Astrocyte (in vitro differentiated cells and primary cell): ENCODE results near the gene HOXA5. TPM values are rescaled to one million over a fixed set of nuclear protein-coding genes. Genes with fewer than 3 reads are reported as not detected.

Experiments
- DNase-seq: peaks from one replicate; pipeline ENCODE4 v3.0.0-alpha.2; 2010; ENCODE audit warnings: low read depth
- FAIRE-seq: peaks from 2 replicates; lab custom pipeline; 2011; peaks lifted over from hg19 to GRCh38; lab: Jason Lieb, UNC
- H2AFZ ChIP-seq: 2 replicates; pipeline ENCODE4 v1.6.0; 2012; ENCODE audit warnings: low read depth, low read length, inconsistent platforms
- H3K27ac ChIP-seq: 2 replicates; pipeline ENCODE4 v1.5.1; 2011; ENCODE audit warnings: low read depth, low read length, inconsistent platforms
- H3K27me3 ChIP-seq: 2 replicates; pipeline ENCODE4 v1.6.0; 2011; ENCODE audit warnings: low read length, inconsistent platforms; ENCODE audit not compliant: insufficient read depth
- H3K36me3 ChIP-seq: 2 replicates; pipeline ENCODE4 v1.5.1; 2011; ENCODE audit warnings: low read length, inconsistent platforms; ENCODE audit not compliant: insufficient read depth
- H3K4me1 ChIP-seq: 2 replicates; pipeline ENCODE4 v1.5.1; 2011; ENCODE audit warnings: low read length, inconsistent platforms; ENCODE audit not compliant: insufficient read depth
- H3K4me2 ChIP-seq: 2 replicates; pipeline ENCODE4 v1.6.0; 2012; ENCODE audit warnings: low read length, inconsistent platforms
- H3K4me3 ChIP-seq: 2 replicates; pipeline ENCODE4 v1.5.1; 2011; ENCODE audit warnings: low read depth, mild to moderate bottlenecking, low read length, inconsistent platforms; ENCODE audit not compliant: insufficient read depth
- H3K79me2 ChIP-seq: 2 replicates; pipeline ENCODE4 v1.6.0; 2012; ENCODE audit warnings: mild to moderate bottlenecking, low read length, inconsistent platforms; ENCODE audit not compliant: insufficient read depth
- H3K9ac ChIP-seq: 2 replicates; pipeline ENCODE4 v1.6.0; 2012; ENCODE audit warnings: mild to moderate bottlenecking, low read length, inconsistent platforms
- H3K9me3 ChIP-seq: 2 replicates; pipeline ENCODE4 v1.5.1; 2012; ENCODE audit warnings: low read depth, mild to moderate bottlenecking, low read length, inconsistent platforms; ENCODE audit not compliant: insufficient read depth
- H4K20me1 ChIP-seq: 2 replicates; pipeline ENCODE4 v1.6.0; 2012; ENCODE audit warnings: low read length, inconsistent platforms; ENCODE audit not compliant: insufficient read depth
- H3K27ac Mint-ChIP-seq: one replicate; pipeline ENCODE4 v1.8.0; 2021; ENCODE audit warnings: mild to moderate bottlenecking, mixed read lengths; ENCODE audit not compliant: unreplicated experiment
- H3K27me3 Mint-ChIP-seq: one replicate; pipeline ENCODE4 v1.8.0; 2021; ENCODE audit warnings: low read depth, mixed read lengths; ENCODE audit not compliant: unreplicated experiment
- H3K36me3 Mint-ChIP-seq: one replicate; pipeline ENCODE4 v1.8.0; 2021; ENCODE audit warnings: low read depth, mixed read lengths; ENCODE audit not compliant: unreplicated experiment
- H3K4me1 Mint-ChIP-seq: one replicate; pipeline ENCODE4 v1.8.0; 2021; ENCODE audit warnings: low read depth, mixed read lengths; ENCODE audit not compliant: unreplicated experiment
- H3K4me3 Mint-ChIP-seq: one replicate; pipeline ENCODE4 v1.8.0; 2021; ENCODE audit warnings: mild to moderate bottlenecking, moderate library complexity, mixed read lengths; ENCODE audit not compliant: unreplicated experiment
- H3K9me3 Mint-ChIP-seq: one replicate; pipeline ENCODE4 v1.8.0; 2021; ENCODE audit warnings: mild to moderate bottlenecking, mixed read lengths; ENCODE audit not compliant: unreplicated experiment
- EZH2 ChIP-seq: IDR thresholded peaks from 2 replicates; pipeline ENCODE4 v1.6.1; 2012; ENCODE audit warnings: mild to moderate bottlenecking, low read length, inconsistent platforms; ENCODE audit not compliant: insufficient read depth
- total RNA-seq: library from RNA; stranded (reverse); gene quantifications from 2 replicates; pipeline ENCODE4 v1.2.1, GENCODE V29; 2021
- TF ChIP-seq, protein P1 (sequence below): IDR thresholded peaks from 2 replicates; pipeline ENCODE4 v1.5.1; 2011; ENCODE audit warnings: low read depth, mild to moderate bottlenecking, inconsistent platforms, low read length, moderate library complexity; ENCODE audit not compliant: insufficient read depth

HOXA5 gene
- total RNA-seq, 1 donor from 2014 or later: not detected

DNA sequence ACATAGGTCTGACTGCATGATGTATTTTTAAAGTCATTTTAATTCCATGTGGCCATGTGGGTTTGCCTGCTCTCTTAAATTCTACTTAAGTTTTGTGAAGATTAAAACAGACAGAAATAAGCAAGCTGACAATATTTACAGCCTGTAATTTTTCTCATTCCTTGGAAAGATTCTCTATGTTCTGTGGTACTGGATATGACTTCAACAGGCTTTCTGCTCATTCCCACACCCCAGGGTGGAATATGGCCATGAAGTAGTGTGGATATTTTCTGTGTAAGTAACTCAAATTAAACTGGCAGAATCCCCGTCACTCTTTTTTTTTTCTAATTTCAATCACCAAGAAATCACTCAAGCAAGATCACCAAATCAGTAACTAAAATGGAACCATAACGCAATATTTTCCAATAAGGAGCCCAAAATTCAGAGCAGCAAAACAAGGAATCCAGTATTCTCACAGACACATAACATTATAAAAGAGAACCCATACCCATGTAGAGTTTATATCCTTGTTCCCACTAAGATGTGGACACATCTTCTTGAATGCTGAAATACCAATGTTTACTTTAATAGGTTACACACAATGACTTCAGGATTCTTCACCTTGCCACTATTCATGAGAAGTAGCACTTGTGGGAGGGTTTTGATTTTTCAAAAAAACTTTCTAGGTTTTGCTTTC lies 5.7 kb downstream of the HOXA5 start:
- H3K27ac Mint-ChIP-seq: no peak overlapping the region
- Histone ChIP-seq H3K4me3 (no peak overlapping the region), H3K4me1 (peaks cover 6% of the 10 kb centered on the region), H4K20me1 (no peaks in the 10 kb centered on the region), H3K9ac (no peak overlapping the region), H3K27ac (no peak overlapping the region), H3K27me3 (peaks cover 93% of the 10 kb centered on the region), H2AFZ (no peak overlapping the region), H3K79me2 (no peaks in the 10 kb centered on the region), H3K4me2 (no peak overlapping the region), H3K36me3 (no peaks in the 10 kb centered on the region), H3K9me3 (no peaks in the 10 kb centered on the region)
- no peak for FAIRE-seq
- TF ChIP-seq EZH2: no peak
- TF ChIP-seq, protein P1, sequence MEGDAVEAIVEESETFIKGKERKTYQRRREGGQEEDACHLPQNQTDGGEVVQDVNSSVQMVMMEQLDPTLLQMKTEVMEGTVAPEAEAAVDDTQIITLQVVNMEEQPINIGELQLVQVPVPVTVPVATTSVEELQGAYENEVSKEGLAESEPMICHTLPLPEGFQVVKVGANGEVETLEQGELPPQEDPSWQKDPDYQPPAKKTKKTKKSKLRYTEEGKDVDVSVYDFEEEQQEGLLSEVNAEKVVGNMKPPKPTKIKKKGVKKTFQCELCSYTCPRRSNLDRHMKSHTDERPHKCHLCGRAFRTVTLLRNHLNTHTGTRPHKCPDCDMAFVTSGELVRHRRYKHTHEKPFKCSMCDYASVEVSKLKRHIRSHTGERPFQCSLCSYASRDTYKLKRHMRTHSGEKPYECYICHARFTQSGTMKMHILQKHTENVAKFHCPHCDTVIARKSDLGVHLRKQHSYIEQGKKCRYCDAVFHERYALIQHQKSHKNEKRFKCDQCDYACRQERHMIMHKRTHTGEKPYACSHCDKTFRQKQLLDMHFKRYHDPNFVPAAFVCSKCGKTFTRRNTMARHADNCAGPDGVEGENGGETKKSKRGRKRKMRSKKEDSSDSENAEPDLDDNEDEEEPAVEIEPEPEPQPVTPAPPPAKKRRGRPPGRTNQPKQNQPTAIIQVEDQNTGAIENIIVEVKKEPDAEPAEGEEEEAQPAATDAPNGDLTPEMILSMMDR: no peak
- no peak for DNase-seq
- no peak overlapping the region for H3K4me3 Mint-ChIP-seq
- H3K4me1 Mint-ChIP-seq: no peaks in the 10 kb centered on the region
- peaks cover 3% of the 10 kb centered on the region for H3K36me3 Mint-ChIP-seq
- peaks cover 22% of the 10 kb centered on the region for H3K9me3 Mint-ChIP-seq
- peaks cover 95% of the 10 kb centered on the region for H3K27me3 Mint-ChIP-seq

DNA sequence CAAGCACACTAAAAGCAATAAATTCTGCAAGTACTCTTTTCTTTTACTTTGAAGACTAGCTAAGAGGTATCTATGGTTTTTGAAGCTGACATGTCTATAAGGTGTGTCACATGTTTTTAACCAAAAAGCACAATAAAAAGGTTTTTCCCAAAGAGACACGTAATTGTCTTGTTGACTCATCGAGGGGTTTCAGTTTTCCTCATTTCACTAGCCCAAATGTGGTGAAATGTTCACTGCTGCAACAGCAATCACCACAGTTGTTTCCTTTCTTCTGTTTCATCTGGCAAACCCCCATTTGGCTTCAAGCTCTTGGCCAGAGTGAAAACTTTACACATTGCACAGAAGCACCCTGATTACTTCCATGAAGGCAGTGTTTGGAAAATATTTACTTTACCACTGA lies 9.1 kb downstream of the HOXA5 start:
- no peak overlapping the region for H3K9ac ChIP-seq

More for the DNA sequence above, 9.1 kb downstream of the HOXA5 start:
- Mint-ChIP-seq H3K9me3 (peaks cover 24% of the 10 kb centered on the region), H3K4me3 (no peak overlapping the region), H3K36me3 (no peaks in the 10 kb centered on the region), H3K27me3 (peaks cover 86% of the 10 kb centered on the region), H3K4me1 (no peaks in the 10 kb centered on the region), H3K27ac (no peak overlapping the region)
- no peak overlapping the region for H3K4me3 ChIP-seq
- H3K36me3 ChIP-seq: no peaks in the 10 kb centered on the region
- peak overlapping the region; percentile 14 for H3K4me2 ChIP-seq
- DNase-seq: peak; percentile 94
- peak overlapping the region; percentile 34 for H3K27ac ChIP-seq
- no peaks in the 10 kb centered on the region for H3K9me3 ChIP-seq
- H4K20me1 ChIP-seq: no peaks in the 10 kb centered on the region
- H3K79me2 ChIP-seq: no peaks in the 10 kb centered on the region
- peak; percentile 43 for FAIRE-seq
- TF ChIP-seq, protein P1: no peak
- TF ChIP-seq EZH2: no peak
- H3K4me1 ChIP-seq: peaks cover 6% of the 10 kb centered on the region
- H3K27me3 ChIP-seq: peaks cover 82% of the 10 kb centered on the region
- H2AFZ ChIP-seq: no peak overlapping the region
